GM19193 (cell line): ENCODE results near the gene FOXK1.

ENCODE experiments used
- POLR2A ChIP-seq: IDR thresholded peaks from 4 replicates; pipeline ENCODE4 v1.6.1; 2011; ENCODE audit not compliant: insufficient read depth, insufficient read length; ENCODE audit errors: extremely low read depth

FOXK1 gene

DNA sequence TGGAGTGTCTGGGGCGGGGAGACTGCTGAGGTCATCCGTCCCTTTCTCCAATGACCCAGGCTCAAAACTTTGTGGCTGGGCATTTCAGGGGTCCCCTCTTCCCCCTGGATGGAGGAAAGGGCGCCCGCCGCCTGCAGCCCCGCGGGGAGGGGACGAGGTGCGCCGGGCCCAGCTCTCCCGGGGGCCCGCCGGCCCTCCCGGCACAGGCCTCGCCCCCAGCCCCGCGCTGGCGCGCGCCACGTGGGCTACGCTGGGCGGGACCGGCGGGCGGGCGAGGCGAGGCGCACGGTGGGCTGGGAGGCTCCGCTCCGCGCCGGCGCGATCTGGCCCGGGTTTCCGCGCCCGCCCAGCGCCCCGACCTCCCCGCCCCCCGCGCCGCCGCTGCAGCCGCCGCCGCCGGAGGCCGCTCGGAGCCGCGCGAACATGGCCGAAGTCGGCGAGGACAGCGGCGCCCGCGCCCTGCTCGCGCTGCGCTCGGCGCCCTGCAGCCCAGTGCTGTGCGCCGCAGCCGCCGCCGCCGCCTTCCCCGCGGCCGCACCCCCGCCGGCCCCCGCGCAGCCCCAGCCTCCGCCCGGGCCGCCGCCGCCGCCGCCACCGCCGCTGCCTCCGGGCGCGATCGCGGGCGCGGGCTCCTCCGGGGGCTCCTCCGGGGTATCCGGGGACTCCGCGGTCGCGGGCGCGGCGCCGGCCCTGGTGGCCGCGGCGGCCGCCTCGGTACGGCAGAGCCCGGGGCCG, at the start of gene FOXK1:
Gene FOXK1 (plus strand): TSS at position 410 of the 735 bp plus-strand sequence. CDS start 14 bp downstream, at position 424.
- peak; percentile 64 for TF ChIP-seq POLR2A

- no peak for TF ChIP-seq POLR2A
These were observed 49.1 kb upstream of the FOXK1 start for GRCh38 chr7:4633012-4633411.

GRCh38 chr7:4634166-4634565, 47.9 kb upstream of the FOXK1 start:
- no peak for TF ChIP-seq POLR2A

GRCh38 chr7:4638781-4639575, 43.1 kb upstream of the FOXK1 start:
- no peak for TF ChIP-seq POLR2A

DNA sequence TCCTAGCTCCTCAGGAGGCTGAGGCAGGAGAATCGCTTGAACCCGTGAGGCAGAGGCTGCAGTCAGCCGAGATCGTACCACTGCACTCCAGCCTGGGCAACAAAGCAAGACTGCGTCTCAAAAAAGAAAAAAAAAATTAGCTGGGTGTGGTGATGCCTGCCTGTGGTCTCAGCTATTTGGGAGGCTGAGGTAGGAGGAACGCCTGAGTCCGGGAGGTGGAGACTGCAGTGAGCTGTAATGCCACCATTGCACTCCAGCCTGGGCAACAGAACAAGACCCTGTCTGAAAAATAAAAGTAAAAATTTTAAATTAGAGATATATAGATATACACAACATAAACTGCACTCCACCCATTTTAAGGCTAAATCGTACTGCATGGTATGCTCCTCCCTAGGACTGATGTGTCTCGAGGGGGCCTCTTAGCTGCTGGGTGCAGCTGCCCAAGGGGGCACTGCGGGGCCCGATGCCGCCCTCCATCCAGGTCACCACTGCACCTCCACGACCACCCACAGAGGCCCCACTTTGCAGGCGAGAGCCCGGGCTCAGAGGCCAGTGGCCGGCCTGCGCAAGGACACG, 40.9 kb upstream of the FOXK1 start:
- no peak for TF ChIP-seq POLR2A

- peak; percentile 96 for TF ChIP-seq POLR2A
These were observed 40.2 kb upstream of the FOXK1 start for GRCh38 chr7:4641667-4642467.

DNA sequence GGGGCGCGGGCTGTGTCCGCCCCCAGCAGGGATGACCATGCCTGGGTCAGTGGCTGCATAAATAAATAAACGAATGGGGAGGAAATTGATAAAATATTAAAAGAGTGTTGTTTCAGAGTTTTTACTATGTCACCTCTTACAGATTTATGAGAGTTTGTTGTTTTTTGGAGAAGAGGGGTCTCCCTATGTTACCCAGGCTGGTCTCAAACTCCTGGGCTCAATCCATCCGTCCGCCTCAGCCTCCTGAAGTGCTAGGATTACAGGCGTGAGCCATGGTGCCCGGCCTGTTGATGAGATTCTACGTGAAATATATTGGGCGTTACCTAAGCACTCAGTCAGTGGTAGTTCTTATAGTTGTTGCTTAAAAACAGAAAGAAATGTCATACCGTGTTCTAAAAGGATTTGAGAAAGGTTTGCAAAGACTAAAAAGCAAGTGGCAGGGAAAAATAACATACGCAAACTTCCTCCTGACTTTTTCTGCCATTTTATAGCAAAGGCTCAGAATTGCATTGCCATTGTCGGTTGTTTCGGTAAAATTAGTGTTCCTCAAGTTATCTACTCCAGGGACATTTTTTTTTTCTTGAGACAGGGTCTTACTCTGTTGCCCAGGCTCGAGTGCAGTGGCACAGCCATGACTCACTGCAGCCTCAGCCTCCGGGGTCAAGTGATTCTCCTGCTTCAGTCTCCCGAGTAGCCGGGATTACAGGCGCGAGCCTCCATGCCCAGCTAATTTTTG, 39.5 kb upstream of the FOXK1 start:
- TF ChIP-seq POLR2A: no peak

- no peak for TF ChIP-seq POLR2A
These were observed 36.8 kb upstream of the FOXK1 start for GRCh38 chr7:4645246-4645645.

- no peak for TF ChIP-seq POLR2A
These were observed 34.0 kb upstream of the FOXK1 start for GRCh38 chr7:4648111-4648510.

- TF ChIP-seq POLR2A: no peak
These were observed 31.6 kb upstream of the FOXK1 start for GRCh38 chr7:4650433-4651047.

DNA sequence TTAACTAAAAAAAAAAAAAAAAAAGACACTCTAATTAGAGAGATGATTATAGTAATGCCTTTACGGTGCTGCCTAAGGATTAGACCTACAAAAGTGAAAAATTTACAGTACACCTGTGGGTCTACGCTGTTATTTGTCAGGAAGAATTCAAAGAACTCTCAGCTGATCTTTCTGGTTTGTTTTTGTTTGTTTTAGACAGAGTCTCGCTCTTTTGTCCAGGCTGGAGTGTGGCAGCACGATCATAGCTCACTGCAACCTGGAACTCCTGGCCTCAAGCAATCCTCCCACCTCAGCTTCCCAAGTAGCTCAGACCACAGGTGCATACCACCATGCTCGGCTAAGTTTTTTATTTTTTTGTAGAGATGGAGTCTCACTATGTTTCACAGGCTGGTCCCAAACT, 28.3 kb upstream of the FOXK1 start:
- TF ChIP-seq POLR2A: no peak

GRCh38 chr7:4655311-4655710, 26.8 kb upstream of the FOXK1 start:
- no peak for TF ChIP-seq POLR2A

- TF ChIP-seq POLR2A: no peak
These were observed 26.2 kb upstream of the FOXK1 start for GRCh38 chr7:4655896-4656295.

DNA sequence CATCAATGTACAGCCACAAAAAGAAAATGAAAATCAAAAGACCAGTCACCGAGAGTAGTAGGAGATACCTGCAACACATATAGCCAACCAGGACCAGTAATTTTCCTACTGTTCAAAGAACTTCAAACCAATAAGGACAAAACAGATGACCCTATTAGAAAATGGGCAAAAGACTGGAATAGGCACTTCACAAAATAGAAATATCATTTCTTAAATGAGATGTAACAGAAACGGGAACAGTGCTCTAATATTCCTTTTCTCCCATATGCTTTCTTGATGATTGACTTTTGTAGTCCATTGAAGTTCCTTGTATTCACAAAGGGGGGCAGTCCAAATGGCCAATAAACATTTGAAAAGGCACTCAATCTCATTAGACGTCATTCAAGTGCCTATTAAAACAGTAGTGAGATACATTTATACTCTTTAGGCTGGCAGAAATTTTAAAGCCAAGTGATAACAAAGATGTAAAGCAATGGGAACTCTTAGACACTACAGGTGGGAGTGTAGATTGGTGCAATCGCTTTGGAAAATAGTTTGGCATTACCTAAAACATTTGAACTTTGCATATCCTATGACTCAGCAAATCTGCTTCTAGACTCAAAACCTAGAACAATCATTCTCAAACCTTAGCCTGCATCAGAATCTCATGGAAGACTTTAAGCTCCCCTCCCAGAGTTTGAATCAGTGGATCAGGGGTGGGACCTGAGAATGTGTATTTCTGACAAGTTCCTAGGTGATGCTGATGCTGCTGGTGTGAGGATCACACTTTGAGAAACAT, 24.3 kb upstream of the FOXK1 start:
- no peak for TF ChIP-seq POLR2A
